ENCODE results near the gene AFG3L2. TPM values are rescaled to one million over a fixed set of nuclear protein-coding genes. Genes with fewer than 3 reads are reported as not detected.

Gene AFG3L2
- total RNA-seq, 2 donors from 2014 or later: 39.7 to 51.5 TPM

- no peaks in the 10 kb centered on the region for H3K36me3 ChIP-seq
- no peaks in the 10 kb centered on the region for H3K9me3 ChIP-seq
- H3K4me3 ChIP-seq: no peak overlapping the region
- intact Hi-C loops (cut with DNase I): no loop called here
- H3K4me1 ChIP-seq (replicated peaks): no peaks in the 10 kb centered on the region
- H3K27ac ChIP-seq: no peak overlapping the region
- 89% methylated on average over 8 of the region's 8 CpGs for WGBS
- no peak for DNase-seq (ENCODE audit: low spot score)
- TF ChIP-seq CTCF (IDR thresholded peaks at IDR 0.05) (no peak), POLR2A (IDR thresholded peaks at IDR 0.05) (no peak), POLR2AphosphoS5 (IDR thresholded peaks at IDR 0.05) (no peak)
- H3K27me3 ChIP-seq (replicated peaks; ENCODE audit: insufficient read depth): no peaks in the 10 kb centered on the region
Observed at GRCh38 chr18:12366379-12366778, 10.6 kb downstream of the AFG3L2 start.

GRCh38 chr18:12362473-12363174 lies 14.4 kb downstream of the AFG3L2 start:
- Histone ChIP-seq H3K27me3 (replicated peaks; ENCODE audit: insufficient read depth) (no peaks in the 10 kb centered on the region), H3K9me3 (no peaks in the 10 kb centered on the region), H3K27ac (no peak overlapping the region), H3K4me1 (replicated peaks) (no peaks in the 10 kb centered on the region), H3K4me3 (no peak overlapping the region), H3K36me3 (no peaks in the 10 kb centered on the region)
- DNase-seq (ENCODE audit: low spot score): no peak
- TF ChIP-seq CTCF (IDR thresholded peaks at IDR 0.05) (no peak), POLR2AphosphoS5 (IDR thresholded peaks at IDR 0.05) (no peak)
- 75% methylated on average over 11 of the region's 11 CpGs for WGBS
- intact Hi-C loops (cut with DNase I): no loop called here

- Histone ChIP-seq H3K36me3 (no peaks in the 10 kb centered on the region), H3K27ac (no peak overlapping the region), H3K27me3 (replicated peaks; ENCODE audit: insufficient read depth) (no peaks in the 10 kb centered on the region), H3K4me3 (no peak overlapping the region), H3K9me3 (no peaks in the 10 kb centered on the region), H3K4me1 (replicated peaks) (no peaks in the 10 kb centered on the region)
- intact Hi-C loops (cut with DNase I): no loop called here
- TF ChIP-seq CTCF (IDR thresholded peaks at IDR 0.05) (no peak), POLR2A (IDR thresholded peaks at IDR 0.05) (no peak), POLR2AphosphoS5 (IDR thresholded peaks at IDR 0.05) (no peak)
- WGBS: 87% methylated on average over 3 of the region's 3 CpGs
- DNase-seq (ENCODE audit: low spot score): no peak
Observed at GRCh38 chr18:12361770-12362378, 15.2 kb downstream of the AFG3L2 start.

- no peak for TF ChIP-seq POLR2A (IDR thresholded peaks at IDR 0.05)
- TF ChIP-seq CTCF (IDR thresholded peaks at IDR 0.05): no peak
- no peak for TF ChIP-seq POLR2AphosphoS5 (IDR thresholded peaks at IDR 0.05)
- DNase-seq (ENCODE audit: low spot score): no peak
- intact Hi-C loops (cut with DNase I): no loop called here
Observed at GRCh38 chr18:12359515-12359927, 17.5 kb downstream of the AFG3L2 start.

GRCh38 chr18:12352188-12352587 lies 24.8 kb downstream of the AFG3L2 start:
- TF ChIP-seq CTCF (IDR thresholded peaks at IDR 0.05) (no peak), POLR2A (IDR thresholded peaks at IDR 0.05) (no peak), POLR2AphosphoS5 (IDR thresholded peaks at IDR 0.05) (no peak)
- H3K36me3 ChIP-seq: peaks cover 11% of the 10 kb centered on the region in 2 donors
- intact Hi-C loops (cut with DNase I): no loop called here
- WGBS: 95% methylated on average over 5 of the region's 5 CpGs
- H3K27ac ChIP-seq: no peak overlapping the region
- no peaks in the 10 kb centered on the region for H3K27me3 ChIP-seq (replicated peaks; ENCODE audit: insufficient read depth)
- H3K4me1 ChIP-seq (replicated peaks): no peaks in the 10 kb centered on the region
- no peak overlapping the region for H3K4me3 ChIP-seq
- H3K9me3 ChIP-seq: no peaks in the 10 kb centered on the region
- DNase-seq (ENCODE audit: low spot score): no peak

More at GRCh38 chr18:12359515-12359927, 17.5 kb downstream of the AFG3L2 start:
- no peaks in the 10 kb centered on the region for H3K27me3 ChIP-seq (replicated peaks; ENCODE audit: insufficient read depth)
- H3K4me3 ChIP-seq: no peak overlapping the region
- no peaks in the 10 kb centered on the region for H3K9me3 ChIP-seq
- no peak overlapping the region for H3K27ac ChIP-seq
- peaks cover 0 to 1% of the 10 kb centered on the region in 2 donors for H3K36me3 ChIP-seq
- H3K4me1 ChIP-seq (replicated peaks): no peaks in the 10 kb centered on the region
- 94% methylated on average over 5 of the region's 5 CpGs for WGBS

Measured in prostate gland (tissue), 2 donors.